ENCODE results near the gene TWF2.

Gene TWF2

DNA sequence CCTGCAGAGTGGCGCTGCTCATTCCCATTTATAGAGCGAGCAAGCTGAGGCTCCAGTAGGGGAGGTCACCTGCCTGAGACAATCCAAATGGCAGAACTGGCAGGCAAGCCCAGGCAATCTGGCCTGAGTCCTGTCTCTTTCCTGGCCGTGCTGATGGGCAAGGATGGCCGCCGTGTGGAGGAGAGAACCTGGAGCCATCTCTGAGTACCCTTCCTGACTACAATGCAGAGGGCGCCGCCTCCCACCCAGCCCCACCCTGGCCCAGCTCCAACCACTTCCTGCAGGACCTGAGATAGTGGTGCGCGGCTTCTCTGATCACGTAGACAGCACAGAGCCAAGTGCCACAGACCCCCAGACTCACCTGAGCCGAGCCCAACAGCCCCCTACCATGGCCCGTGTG is 20.5 kb downstream of the TWF2 start:
- DNase-seq: peak; percentile 35 to 41
- TF ChIP-seq POLR2A (IDR thresholded peaks at IDR 0.05; ENCODE audit: low read length) (no peak), GATA1 (IDR thresholded peaks at IDR 0.05; ENCODE audit: low read depth, low read length) (no peak)

- no peak for DNase-seq
- TF ChIP-seq POLR2A (IDR thresholded peaks at IDR 0.05; ENCODE audit: low read length) (no peak), GATA1 (IDR thresholded peaks at IDR 0.05; ENCODE audit: low read depth, low read length) (no peak)
Observed at GRCh38 chr3:52218026-52218425, 20.9 kb downstream of the TWF2 start.

GRCh38 chr3:52217409-52217805 is 21.6 kb downstream of the TWF2 start:
- DNase-seq: no peak
- TF ChIP-seq GATA1 (IDR thresholded peaks at IDR 0.05; ENCODE audit: low read depth, low read length) (no peak), POLR2A (IDR thresholded peaks at IDR 0.05; ENCODE audit: low read length) (no peak)

DNA sequence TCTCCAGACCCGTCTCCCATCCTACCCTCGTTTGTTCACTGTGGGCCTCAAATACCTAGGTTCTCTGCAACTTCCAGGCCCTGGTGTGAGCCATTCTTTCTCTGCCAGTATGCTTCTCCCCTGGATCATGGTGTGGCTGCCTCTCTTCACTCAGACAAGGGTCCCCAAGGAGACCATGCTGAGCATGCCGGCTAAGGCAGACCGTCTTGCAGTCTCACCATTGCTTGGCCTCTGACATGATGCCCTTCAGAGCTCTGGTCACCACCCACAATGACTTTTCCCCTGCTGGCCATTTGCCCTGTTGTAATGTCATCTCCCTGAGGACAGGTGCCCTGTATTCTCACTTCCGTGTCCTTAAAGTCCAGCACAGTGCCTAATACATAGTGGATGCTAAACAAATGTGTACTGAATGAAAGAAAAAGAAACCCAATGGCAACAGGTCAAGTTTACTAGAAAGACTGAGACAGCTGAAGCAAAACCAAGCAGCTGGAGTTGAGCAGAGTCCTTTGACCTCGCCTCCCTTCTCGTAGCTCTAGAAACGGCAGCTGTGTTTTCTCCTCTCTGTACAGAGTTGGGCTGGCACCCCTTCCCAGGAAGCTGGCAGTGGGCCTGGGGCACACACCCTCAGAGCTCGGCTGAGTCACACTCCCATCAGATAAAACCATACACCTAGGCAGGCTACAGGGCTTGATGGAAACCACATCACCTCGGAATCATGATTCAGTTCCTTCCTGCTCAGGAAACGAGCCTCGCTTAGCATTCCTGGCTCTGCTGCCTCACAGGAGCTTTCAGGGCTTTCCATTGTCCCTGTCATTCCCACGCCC is 22.2 kb downstream of the TWF2 start:
- TF ChIP-seq POLR2A (IDR thresholded peaks at IDR 0.05; ENCODE audit: low read length) (no peak), GATA1 (IDR thresholded peaks at IDR 0.05; ENCODE audit: low read depth, low read length) (no peak)
- DNase-seq: peak; percentile 38 to 71

DNA sequence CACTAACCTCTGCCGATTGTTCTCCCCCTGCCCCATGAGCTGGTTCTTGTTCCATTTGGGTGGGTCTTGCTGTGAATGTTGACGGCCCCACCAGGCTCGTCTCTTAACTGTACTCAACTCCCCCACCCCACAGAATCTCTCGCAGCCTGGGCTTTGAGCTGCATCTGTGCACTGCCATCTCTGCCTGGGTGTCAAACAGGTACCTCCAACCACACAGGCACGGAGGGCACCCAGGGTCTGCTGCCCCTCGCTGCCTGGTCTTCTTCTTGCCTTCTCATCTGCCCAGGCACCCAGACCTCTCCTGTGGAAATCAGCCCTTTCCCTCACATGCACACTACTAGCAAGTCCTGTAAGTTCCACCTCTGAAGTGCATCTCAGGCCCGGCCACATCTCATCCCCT is 23.6 kb downstream of the TWF2 start:
- TF ChIP-seq POLR2A (IDR thresholded peaks at IDR 0.05; ENCODE audit: low read length): no peak
- TF ChIP-seq GATA1 (IDR thresholded peaks at IDR 0.05; ENCODE audit: low read depth, low read length): no peak
- DNase-seq: no peak

- TF ChIP-seq GATA1 (IDR thresholded peaks at IDR 0.05; ENCODE audit: low read depth, low read length): no peak
- no peak for TF ChIP-seq POLR2A (IDR thresholded peaks at IDR 0.05; ENCODE audit: low read length)
- DNase-seq: no peak
Observed at GRCh38 chr3:52213901-52214300, 25.1 kb downstream of the TWF2 start.

DNA sequence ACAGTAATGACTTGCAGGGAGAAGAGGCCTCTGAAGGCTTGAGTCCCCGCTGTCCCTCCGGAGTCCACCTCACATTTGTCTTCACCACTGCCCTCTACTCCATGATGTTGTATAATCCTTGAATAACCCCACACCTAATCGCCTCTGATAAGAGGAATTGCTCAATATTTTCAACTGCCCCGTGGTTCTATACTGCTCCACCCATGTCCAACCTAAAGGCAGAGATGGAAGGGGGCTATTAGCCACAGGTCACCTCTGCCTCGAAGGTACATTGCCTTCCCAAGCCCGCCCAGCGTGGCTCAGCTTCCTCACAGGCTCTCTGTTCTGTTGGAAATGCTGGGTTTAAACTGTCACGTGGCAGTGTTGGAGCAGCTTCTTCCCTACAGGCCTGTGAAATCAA is 26.0 kb downstream of the TWF2 start:
- TF ChIP-seq POLR2A (IDR thresholded peaks at IDR 0.05; ENCODE audit: low read length) (no peak), GATA1 (IDR thresholded peaks at IDR 0.05; ENCODE audit: low read depth, low read length) (no peak)
- no peak for DNase-seq

DNA sequence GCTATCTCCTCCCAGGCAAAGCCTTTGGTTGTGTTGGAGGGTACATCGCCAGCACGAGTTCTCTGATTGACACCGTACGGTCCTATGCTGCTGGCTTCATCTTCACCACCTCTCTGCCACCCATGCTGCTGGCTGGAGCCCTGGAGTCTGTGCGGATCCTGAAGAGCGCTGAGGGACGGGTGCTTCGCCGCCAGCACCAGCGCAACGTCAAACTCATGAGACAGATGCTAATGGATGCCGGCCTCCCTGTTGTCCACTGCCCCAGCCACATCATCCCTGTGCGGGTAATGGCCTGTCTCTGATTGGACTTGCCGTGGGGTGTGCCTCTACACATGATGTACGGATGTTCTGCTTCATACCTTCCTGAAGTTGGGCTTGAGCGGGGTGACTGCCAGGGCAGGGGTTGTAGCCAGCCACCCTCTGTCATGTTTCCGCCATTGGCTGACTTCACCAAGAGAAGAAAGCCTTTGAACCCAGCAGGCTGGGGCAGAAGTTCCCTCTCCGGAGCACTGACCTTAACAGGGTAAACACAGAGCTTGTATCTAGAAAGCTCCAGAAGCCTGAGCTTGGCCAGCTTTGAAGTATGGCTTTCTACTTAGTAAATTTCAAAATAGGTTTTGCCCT is 27.6 kb downstream of the TWF2 start:
- DNase-seq: no peak
- no peak for TF ChIP-seq GATA1 (IDR thresholded peaks at IDR 0.05; ENCODE audit: low read depth, low read length)
- TF ChIP-seq POLR2A (IDR thresholded peaks at IDR 0.05; ENCODE audit: low read length): no peak

DNA sequence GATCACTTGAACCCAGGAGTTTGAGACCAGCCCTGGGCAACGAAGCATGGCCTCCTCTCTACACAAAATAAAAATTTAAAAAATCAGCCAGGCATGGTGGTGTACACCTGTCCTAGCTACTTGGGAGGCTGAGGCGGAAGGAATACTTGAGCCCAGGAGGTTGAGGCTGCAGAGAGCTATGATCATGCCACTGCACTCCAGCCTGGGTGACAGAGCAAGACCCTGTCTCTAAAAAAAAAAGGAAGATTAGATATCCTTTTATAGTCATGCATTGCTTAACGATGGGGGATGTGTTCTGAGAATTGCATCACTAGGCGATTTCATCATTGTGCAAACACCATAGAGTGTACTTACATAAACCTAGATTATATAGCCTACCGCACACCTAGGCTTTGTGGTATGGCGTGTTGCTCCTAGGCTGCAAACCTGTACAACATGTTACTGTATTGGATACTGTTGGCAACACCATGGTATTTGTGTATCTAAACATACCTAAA is 28.4 kb downstream of the TWF2 start:
- peak in 1 of 2 experiments; percentile 57 for DNase-seq
- TF ChIP-seq POLR2A (IDR thresholded peaks at IDR 0.05; ENCODE audit: low read length) (no peak), GATA1 (IDR thresholded peaks at IDR 0.05; ENCODE audit: low read depth, low read length) (no peak)

- TF ChIP-seq POLR2A (IDR thresholded peaks at IDR 0.05; ENCODE audit: low read length): no peak
- TF ChIP-seq GATA1 (IDR thresholded peaks at IDR 0.05; ENCODE audit: low read depth, low read length): no peak
- no peak for DNase-seq
Observed at GRCh38 chr3:52210037-52210436, 28.9 kb downstream of the TWF2 start.

- TF ChIP-seq POLR2A (IDR thresholded peaks at IDR 0.05; ENCODE audit: low read length): no peak
- no peak for TF ChIP-seq GATA1 (IDR thresholded peaks at IDR 0.05; ENCODE audit: low read depth, low read length)
- no peak for DNase-seq
Observed at GRCh38 chr3:52208556-52208955, 30.4 kb downstream of the TWF2 start.

DNA sequence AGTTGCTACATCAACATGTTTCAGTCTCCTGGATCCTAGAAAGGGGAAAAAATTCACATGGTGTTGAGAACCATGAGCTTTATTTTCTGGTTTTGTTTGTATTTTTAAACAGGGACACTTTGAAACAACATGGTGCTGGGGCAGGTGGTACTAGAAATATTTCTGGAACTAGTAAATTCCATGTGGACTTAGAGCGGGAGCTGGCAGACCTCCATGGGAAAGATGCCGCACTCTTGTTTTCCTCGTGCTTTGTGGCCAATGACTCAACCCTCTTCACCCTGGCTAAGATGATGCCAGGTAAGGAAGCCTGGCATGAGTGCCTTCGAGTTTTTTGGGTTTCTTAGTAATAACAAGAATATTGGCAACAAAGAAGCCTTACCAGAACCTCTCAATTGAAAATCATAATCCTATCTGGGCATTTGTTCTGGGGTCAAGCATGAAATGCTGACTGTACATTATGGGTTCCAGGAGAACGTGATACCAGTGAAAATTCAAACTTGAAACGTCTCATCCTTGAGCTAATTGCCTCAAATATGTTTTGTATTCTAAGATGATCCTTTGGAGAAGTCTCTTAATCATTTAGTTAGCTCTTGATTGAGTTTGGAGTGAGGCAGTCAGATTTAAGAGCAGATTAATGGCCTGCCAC is 33.1 kb downstream of the TWF2 start:
- no peak for TF ChIP-seq GATA1 (IDR thresholded peaks at IDR 0.05; ENCODE audit: low read depth, low read length)
- TF ChIP-seq POLR2A (IDR thresholded peaks at IDR 0.05; ENCODE audit: low read length): no peak
- no peak for DNase-seq

DNA sequence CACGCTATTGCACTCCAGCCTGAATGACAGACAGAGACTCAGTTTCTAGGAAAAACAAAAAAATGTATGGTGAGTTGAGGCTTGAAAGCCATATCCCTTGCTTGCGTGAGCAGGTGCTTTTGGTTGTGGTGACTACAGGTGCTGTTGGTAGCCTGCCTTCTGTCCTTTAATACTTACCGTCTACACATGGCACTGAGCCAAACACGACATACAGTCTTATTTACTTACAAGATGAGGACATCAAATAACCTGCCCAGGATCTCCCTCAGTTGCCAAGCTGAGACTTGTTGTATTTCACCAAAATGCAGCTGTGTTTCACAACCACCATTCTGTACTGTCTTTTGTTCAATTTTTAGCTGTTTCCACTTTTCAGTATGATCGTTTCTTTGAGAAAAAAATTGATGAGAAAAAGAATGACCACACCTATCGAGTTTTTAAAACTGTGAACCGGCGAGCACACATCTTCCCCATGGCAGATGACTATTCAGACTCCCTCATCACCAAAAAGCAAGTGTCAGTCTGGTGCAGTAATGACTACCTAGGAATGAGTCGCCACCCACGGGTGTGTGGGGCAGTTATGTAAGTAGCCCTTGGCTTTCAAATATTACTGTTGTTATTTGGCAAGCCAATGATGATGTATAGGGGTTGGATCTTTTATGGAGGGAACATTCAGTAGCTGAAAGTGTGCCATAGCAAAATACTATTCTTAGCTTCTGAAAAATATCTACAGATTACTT is 34.5 kb downstream of the TWF2 start:
- TF ChIP-seq POLR2A (IDR thresholded peaks at IDR 0.05; ENCODE audit: low read length): no peak
- no peak for TF ChIP-seq GATA1 (IDR thresholded peaks at IDR 0.05; ENCODE audit: low read depth, low read length)

GRCh38 chr3:52203701-52204100 is 35.3 kb downstream of the TWF2 start:
- TF ChIP-seq POLR2A (IDR thresholded peaks at IDR 0.05; ENCODE audit: low read length): no peak
- TF ChIP-seq GATA1 (IDR thresholded peaks at IDR 0.05; ENCODE audit: low read depth, low read length): no peak

More for the DNA sequence above, 34.5 kb downstream of the TWF2 start:
- DNase-seq: peak in 1 of 2 experiments; percentile 45

More at GRCh38 chr3:52203701-52204100, 35.3 kb downstream of the TWF2 start:
- DNase-seq: no peak
